Stimulated activated CD8-positive, alpha-beta memory T cell treated with anti-CD3 and anti-CD28 coated beads, Interleukin-4, amount 100 ng/mL, for 4 hours (primary cell): Measurements from ENCODE around the gene DIP2C.

Source experiments
- DNase-seq, 2 donors: peaks; one replicate each; pipeline ENCODE4 v3.0.0-alpha.2; 2020; ENCODE audit warnings: low read depth in 2 of 2, low spot score in 1 of 2

DIP2C gene

DNA sequence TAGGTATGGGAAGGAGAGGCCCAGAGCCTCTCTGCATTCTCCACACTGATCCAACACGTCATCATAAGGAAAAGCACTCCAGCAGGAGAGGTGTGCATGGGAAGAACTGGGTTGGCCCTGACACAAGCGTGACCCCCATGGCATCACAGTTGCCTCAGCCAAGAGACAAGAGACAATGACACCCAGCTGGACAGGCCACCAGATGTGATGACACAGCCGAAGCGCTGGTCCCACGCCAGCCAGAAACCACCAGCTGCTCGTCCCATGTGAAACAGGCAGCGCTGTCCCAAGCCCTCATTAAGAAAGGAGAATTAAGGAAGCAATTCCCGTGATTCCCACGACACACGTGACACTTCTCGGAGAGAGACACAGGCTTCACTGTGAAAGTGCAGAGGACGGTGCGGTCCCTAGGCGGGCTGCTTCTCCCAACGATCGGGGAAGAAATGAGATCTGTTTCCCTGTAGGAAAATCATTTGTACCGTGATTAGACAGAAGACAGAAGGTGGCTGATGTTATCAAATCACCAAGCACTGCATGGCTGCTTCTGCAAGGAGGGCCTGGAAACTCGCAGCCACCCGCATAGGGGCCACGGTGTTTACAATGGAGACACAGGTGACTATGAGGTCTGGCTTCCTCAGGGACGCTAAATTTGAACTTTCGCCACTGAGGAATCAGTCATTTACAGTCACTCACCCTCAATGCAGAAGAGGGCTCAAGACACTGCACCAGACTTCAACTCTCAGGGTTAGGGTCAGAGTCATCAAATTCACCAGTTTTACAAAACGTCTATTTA is 74.5 kb downstream of the DIP2C start:
- DNase-seq, result no peak

DNA sequence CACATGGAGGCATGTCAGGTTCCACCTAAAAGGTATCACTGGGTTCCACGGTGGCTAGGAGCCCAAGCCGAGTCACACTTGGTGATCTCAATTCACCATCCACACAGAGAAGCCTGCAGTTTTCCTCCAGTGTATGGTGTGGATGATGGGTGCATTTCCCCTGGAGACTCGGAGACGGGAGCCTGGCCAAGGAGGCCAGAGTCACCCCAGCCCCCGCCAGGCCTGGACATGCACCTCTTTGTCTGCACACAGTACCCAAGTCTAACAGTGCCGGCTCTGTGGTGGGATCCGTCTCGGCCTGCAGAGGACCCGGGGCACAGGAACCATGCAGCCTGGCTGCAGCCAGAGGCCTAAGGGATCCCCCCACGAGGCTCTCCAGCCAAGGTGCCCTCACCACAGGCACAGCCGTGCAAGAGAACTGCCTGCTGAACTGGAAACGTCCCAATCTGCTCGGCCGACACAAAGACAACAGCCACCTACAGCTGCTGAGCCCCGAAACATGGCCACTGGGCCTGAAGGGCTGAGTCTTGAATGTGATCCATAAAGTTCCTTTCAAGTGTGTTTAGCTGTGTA is 75.2 kb downstream of the DIP2C start:
- DNase-seq, result no peak

DNA sequence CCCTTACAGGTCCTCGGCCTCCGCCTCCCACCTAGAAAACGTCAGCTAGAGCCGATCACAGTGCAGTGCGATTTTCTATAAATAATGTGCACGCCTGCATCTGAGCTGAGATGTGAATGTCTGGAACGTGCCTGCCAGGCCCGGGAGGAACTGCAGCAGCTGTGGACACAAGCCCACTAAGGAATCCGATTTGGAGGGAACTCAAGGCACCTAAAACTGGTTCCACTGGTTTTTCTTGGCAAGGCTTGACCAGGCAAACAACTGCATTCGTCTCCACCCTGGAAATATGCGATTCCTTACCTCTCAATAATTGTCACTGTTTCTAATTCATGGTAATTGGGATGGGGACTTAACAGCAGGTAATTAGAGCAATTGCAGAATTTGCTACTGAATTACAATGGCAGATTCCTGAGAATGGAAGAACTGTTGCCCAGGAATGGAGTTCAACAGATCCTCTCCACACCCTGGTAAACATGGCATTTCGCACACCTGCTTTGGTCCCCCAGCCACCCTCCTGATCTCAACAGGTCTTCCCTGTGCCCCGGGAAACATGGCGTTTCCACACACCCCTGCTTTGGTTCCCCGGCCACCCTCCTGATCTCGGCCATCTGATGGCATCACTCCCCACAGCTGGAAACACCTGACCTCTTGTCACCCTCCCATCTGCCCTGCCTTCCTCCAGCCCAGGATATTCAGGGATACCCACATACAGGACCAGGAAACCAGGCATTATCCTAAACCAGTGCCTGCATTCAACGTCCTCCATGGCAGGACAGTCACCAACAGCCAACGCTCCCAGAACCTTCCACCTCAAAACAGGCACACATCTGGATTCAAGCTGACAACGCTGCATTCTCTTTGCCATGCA is 76.0 kb downstream of the DIP2C start:
- DNase-seq, result no peak

DNA sequence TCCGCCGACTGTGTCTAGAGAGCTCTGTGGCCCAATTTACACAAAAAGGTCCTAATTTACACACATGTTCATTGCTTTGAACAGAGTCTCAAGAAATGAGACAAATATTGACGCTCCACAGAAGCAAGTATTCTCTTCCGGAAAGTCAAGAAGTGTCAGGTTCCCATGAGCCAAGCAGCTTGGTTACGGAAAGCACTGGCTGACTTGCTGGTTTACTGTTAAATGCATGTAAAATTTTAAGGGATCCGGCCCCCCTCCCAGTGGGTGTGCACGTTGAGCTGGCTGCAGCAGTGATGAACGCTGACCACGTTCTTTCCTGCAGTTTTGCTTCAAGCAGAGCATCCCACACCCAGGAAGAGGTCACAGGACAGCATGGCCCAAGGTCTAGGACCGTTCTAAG is 76.8 kb downstream of the DIP2C start:
- no peak for DNase-seq

DNA sequence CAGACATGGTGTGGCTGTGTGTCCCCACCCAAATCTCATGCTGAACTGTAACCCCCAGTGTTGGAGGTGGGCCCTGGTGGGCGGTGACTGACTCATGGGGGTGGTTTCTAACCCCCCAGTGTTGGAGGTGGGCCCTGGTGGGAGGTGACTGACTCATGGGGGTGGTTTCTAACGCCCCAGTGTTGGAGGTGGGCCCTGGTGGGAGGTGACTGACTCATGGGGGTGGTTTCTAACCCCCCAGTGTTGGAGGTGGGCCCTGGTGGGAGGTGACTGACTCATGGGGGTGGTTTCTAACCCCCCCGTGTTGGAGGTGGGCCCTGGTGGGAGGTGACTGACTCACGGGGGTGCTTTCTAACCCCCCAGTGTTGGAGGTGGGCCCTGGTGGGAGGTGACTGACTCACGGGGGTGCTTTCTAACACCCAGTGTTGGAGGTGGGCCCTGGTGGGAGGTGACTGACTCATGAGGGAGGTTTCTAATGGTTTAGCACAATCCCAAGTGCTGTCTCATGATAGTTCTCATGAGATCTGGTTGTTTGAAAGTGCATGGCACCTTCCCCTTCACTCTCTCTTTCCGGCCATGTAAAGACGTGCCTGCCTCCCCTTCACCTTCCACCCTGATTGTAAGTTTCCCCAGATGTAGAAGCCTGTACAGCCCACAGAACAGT is 78.7 kb downstream of the DIP2C start:
- peak; percentile 4 to 24 for DNase-seq

DNA sequence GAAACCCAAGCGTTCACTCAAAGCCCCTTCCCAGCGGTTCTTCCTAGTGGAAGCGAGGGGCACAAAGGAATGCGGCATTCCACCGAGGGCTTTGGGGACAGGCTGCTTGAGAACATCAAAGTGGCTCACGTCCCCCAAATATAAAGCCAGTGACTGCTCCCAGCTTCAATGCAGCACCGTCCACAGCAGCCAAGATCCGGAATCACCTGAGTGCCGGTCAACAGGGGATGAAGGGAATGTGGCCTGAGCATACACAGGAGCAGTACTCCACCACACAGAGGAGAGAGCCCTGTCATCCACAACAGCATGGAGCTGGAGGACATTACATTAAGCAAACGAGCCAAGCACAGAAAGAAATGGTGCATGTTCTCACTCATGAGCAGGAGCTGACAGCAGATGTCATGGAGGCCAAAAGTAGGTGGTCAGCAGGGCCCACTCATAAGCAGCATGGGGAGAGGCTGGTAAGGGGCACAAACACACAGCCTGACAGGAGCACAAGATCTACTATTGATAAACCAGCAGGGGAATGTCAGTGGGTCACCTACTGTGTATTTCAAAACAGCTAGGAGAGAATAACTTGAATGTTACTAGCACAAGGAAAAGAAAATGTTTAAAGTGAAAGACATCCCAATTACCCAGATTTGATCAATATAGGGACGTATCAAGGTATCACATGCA is 79.5 kb downstream of the DIP2C start:
- no peak for DNase-seq

DNA sequence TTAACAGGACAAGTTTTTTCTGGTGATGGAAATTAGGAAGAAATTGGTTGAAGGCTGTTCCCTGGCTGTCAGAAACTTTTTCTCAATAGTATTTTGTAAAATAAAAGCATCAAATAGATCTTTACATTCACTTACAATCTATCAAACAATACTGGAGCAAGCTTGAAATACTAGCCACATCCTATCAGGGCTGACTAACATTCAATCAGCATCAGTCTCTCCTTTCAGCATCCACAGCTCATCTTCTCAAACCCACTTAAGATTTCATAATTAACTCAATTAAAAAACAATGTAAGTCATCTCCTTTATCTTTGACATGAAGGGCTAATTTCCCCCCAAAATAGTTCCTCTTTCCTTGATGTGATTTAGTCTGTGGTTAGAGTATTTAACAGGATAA is 80.2 kb downstream of the DIP2C start:
- DNase-seq, result no peak

DNA sequence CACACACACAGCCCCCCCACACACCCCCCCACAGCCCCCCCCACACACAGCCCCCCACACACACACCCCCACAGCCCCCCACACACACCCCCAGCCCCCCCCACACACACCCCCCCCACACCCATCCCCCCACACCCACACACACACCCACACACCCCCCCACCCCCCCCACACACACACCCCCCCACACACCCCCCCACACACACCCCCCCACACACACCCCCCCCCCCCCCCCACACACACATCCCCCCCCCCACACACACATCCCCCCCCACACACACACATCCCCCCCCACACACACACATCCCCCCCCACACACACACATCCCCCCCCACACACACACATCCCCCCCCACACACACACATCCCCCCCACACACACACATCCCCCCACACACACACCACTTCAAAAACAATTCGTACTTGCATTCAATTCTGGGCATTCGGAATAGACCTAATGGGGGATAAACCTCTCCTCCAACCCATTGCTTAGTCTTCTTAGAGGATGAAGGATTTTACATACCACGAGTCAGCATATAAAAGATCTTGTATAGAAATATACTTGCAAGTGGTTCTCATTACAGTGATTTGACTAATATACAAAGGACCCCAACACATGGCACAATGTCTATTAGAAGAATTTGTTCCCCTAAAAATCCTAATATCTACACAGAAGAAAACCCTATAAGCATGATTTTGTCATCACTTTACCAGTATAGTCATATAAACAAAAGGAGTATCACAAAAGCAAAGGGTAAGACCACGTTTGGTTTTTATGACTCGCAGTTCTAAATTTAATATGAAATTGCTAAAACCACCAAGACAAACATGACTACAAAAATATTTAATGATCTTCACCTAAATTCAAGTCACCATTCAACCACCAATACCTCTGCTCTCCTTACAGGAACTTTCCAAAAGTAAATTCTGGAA is 80.9 kb downstream of the DIP2C start:
- no peak for DNase-seq

DNA sequence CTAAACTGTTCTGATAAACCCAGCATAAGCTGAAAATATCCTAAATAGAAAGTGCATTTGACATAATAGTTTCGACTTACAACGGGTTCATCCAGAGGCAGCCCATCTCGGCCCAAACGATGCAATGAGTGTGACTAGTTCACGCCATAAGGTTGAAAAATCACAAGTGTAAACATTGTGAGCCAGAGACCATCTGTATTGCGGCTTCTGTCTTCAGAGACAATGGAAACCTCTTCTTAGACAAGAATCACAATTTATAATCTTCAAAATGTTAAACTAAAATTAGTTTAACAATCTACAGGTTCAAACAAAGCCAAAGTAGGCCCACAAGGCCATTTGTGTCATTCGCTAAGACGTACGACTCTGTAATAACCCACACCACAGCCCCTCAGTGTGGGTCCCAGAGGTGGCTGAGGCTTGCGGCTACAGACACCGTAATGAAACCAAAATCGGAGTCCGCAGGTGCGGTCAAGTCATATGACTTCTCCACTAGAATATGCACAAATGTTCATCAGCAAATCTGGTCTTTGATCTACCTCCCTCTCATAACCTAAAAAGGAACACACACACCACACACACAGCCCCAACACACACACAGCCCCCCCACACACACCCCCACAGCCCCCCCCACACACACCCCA is 81.8 kb downstream of the DIP2C start:
- no peak for DNase-seq

DNA sequence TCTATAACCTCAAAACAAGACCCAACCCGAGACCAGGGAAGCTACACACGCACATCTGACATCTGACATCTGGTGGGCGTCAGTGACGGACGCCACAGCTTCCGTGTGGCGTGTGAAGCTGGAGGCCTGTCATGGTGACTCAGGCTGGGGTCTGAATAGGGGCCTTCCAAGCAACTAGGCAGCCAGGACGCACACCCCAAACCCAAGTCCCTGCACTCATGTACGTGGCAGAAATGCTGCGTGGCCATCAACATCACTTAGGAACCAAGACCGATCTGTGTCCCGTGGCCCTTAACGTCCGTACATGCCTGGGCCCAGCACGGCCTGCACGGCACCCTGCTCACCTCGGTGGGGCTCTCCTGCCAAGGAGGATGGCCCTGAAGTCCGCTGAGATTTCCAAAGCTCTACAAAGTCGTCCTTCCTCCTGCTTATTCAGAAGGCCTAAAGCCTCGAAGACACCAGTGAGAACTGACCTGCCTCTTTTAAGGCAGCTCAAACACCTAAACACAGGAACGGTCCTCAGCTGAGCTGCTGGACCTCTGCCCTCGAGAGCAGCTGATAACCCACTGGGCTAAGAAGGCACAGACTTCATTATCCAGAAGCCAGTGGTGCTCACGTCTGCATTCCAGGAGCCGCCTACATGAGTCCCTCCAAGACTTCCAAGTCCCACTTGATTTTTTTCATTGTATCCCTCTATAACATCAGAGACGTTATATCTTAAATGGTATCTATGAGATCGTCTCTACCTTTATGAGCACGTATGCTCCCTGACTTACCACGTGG is 82.5 kb downstream of the DIP2C start:
- no peak for DNase-seq

DNA sequence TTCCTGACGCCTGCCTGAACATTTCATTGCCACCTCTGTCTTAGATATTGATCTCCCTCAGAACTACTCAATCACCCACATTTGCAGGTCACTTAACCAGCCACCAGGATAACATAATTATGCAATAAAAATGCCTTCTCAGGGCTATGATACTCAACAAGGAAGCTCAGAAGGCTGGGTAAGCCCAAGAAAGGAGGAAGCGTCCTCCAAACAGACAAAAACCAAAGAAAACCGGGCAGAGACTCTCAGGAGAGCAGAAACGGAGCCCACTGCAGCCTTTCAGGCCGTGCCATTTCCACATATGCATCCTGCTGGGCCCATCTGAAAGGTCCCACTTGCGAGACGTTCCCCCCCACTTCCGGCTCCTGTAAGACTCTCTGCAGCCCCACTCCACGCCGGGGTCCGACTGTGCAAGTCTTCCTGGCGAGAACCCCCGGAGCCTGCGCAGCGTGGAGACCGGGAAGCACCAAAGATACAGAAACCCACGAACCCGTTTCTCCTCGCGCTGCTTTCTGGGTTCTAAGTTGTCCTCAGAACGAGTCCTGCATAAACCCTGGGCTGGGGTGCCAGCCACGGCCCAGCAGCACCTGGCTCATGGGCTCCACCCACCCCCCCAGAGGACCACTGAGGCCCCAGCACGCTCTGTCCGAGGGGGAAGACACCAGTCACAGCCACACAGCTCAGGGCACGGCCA is 83.7 kb downstream of the DIP2C start:
- DNase-seq, result no peak

DNA sequence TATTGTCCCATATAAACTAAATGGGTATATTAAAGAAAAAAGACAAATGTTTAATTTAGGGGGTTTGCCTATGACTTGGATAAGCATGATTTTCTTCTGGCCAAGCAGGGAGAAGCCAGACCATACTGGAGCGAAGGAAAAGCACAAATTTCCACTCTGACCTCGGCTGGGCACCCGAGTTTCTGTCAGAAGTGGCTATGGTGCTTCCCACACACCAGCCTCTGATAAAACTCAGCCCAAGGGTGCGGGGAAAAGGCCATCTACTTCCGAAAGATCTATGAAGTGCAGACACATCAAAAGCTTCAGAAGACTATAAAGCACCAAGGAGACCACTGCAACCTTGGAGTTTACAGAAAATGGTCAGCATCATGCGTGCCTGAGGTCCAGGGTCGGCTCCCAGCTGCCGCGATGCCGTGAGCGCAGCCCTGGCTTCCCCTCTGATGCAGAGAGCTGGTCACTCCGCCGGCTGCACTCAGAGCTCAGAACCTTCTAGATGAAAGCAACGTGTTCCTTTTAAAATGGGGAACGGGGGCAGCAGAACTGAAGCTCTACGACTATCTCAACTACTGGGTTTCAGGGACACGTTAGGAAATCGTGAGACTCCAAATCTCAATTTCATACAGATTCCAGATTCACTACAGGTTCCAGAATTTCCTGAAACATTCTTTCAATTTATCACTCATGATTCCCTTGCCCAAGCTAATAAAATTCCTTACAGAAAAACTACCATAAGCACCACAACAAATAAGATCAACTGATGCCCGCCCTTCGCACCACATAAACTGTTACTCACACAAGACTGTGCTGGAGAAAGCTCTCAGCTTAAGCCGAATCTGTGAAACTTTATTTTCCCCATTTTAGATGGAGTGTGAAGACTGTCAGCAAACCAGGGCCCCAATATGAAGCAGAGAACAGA is 84.5 kb downstream of the DIP2C start:
- no peak for DNase-seq

DNA sequence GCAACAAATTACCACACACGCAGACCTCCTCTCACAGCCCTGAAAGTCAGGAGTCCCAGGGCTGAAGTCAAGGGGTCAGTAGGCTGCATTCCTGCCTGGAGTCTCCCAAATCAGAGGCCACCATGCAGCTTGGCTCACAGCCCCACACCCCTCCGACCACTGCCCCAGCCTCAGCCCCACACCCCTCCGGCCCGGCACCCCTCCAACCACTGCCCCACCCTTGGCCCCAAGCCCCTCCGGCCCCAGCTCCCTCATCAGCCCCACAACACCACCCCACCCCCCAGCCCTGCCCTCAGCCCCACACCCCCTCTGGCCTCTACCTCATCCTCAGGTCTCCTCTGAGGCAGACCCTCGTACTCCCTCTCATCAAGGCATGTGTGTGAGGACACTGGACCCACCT is 85.7 kb downstream of the DIP2C start:
- no peak for DNase-seq

DNA sequence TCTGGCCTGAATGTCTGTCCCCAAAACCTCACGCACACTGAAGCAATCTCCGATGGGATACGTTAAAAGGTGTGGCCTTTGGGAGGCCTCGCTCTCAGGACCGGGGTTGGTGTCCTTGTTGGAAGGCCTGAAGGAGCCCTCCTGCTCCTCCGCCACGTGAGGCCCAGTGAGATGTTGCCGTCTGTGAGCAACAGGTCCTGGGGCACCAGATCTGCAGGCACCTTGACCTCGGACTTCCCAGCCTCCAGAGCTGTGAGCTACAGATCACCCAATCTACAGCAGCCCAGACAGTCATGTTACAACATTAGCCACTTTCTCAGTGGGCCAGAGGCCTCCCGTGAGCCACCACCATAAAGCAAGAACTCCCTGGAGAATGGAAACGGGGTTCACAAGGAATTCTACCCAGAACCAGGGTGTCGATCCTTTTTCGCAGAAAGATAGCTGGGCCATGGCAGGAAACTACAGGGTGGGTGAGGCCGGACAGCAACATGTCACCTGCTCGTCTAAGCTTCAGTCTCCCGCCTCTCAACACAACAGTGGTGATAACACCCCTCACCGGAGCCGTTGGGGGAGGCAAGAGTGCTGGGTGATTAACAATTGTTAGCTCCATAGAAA is 87.0 kb downstream of the DIP2C start:
- DNase-seq, result no peak

DNA sequence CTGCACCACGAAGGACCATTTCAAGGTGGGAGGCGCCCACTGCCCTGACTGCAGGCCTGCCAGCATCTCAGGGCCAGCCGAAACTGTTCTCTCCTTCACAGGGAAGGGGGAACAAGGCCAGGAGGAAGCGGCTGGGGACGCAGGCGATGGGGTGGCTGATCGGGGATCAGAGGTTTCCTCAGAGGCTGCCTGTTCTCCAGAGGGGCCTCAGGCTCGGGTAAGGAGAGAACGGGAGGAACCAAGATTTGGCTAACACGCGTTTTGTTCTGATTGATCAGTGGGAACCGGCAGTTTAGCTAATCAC is 87.9 kb downstream of the DIP2C start:
- no peak for DNase-seq

DNA sequence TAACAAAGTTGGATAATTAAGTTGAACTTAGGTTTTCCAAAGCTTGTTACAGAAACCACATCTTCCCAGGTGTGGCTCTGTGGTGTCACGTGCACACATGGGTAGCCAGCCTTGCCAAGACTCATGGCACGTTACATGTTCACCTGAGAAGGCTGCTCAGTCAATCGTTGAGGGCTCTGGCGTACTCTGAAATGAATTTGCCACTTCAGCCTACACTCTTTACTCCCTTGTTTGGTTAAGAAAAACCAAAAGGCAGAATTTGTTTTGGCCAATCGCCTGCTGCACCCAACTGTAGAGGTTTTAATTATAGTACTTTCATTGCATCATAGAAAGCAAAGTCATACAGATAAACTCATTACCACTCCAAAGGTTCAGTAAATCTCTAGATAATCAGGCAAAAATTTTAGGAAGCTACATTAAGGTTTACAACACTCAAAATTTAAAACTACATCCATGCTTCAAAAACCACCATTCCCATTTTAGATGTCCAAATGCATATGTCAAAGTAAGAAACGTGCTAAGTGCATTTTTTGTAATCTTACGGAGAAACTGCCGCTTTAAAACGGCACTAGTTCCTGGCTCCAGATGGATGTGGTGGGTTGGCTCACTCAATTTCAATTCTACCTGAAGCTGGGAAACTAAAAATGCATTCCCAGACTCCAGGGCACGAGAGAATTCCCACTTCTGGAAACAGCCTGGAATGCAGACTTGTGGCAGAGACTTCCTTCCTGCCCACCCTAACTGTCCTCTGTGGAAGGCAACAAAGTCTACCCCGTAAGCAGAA is 88.4 kb downstream of the DIP2C start:
- no peak for DNase-seq
